Tibial artery (tissue), 4 donors: ENCODE data around the gene TRABD2B.

ENCODE experiments used
- DNase-seq, 2 donors: peaks; one replicate each; pipeline ENCODE4 v3.0.0-alpha.2; 2019
- H3K27ac ChIP-seq, 2 donors: fragments of 200-600 bp; sonication (generic) in 1 of 2; 1 replicate in 1 of 2; 2 replicates in 1 of 2; pipeline ENCODE4 v1.5.1; 2018 to 2019; ENCODE audit warnings: mild to moderate bottlenecking in 1 of 2
- H3K27me3 ChIP-seq, 2 donors: fragments of 200-600 bp; sonication (generic) in 1 of 2; one replicate each; pipeline versions ENCODE4 v1.5.1 to v1.6.0; 2016 to 2019
- H3K36me3 ChIP-seq, 3 donors: fragments of 200-600 bp; sonication (generic) in 2 of 3; one replicate each; pipeline ENCODE4 v1.5.1; 2016 to 2019; ENCODE audit warnings: mild to moderate bottlenecking in 2 of 3
- H3K4me1 ChIP-seq, 4 donors: fragments of 200-600 bp; sonication (generic) in 2 of 4; 1 replicate in 3 of 4; 2 replicates in 1 of 4; pipeline ENCODE4 v1.5.1; 2016 to 2019
- H3K4me3 ChIP-seq, 2 donors: fragments of 200-600 bp; sonication (generic) in 1 of 2; 1 replicate in 1 of 2; 2 replicates in 1 of 2; pipeline ENCODE4 v1.5.1; 2018 to 2019; ENCODE audit warnings: mild to moderate bottlenecking in 2 of 2
- H3K9me3 ChIP-seq, 3 donors: fragments of 200-600 bp; sonication (generic) in 1 of 3; one replicate each; pipeline ENCODE4 v1.5.1; 2016 to 2019
- intact Hi-C: fragments of 100-400 bp; cut with DNase I; formaldehyde crosslinking; loops from one replicate; pipeline ENCODE4 v1.15.0; 2023; ENCODE audit warnings: low total_unique reads
- TF ChIP-seq, protein P1 (sequence below), 2 experiments: fragments of 200-600 bp in 1 of 2; fragments of 450-650 bp in 1 of 2; IDR thresholded peaks; one replicate each; pipeline ENCODE4 v1.5.1; 2017 to 2019; ENCODE audit warnings: antibody characterized with exemption in 2 of 2, mild to moderate bottlenecking in 1 of 2, moderate library complexity in 1 of 2

The TRABD2B gene

DNA sequence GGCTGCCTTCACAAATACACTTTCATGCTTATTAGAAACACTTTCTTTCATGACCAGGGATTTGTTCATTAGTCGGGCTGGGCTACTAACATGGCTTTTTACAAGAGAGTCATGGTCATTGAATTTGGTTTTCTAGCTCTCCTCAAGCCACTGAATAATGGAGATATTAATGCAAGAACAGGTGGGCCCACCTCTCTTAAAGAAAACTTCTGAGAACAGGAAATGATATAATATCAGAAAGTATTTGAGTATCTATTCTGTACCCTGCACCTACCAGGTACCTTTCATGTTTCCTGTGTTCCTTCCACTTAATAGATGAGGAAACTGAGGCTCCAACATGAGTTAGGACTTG is 90.0 kb downstream of the TRABD2B start:
- Histone ChIP-seq H3K27ac (peak overlapping the region; percentile 66 to 72), H3K9me3 (no peaks in the 10 kb centered on the region), H3K27me3 (no peaks in the 10 kb centered on the region), H3K36me3 (no peaks in the 10 kb centered on the region), H3K4me1 (peaks cover 0 to 34% (median 26%) of the 10 kb centered on the region in 4 donors), H3K4me3 (no peak overlapping the region)
- intact Hi-C loops: no loop called here
- TF ChIP-seq, protein P1, sequence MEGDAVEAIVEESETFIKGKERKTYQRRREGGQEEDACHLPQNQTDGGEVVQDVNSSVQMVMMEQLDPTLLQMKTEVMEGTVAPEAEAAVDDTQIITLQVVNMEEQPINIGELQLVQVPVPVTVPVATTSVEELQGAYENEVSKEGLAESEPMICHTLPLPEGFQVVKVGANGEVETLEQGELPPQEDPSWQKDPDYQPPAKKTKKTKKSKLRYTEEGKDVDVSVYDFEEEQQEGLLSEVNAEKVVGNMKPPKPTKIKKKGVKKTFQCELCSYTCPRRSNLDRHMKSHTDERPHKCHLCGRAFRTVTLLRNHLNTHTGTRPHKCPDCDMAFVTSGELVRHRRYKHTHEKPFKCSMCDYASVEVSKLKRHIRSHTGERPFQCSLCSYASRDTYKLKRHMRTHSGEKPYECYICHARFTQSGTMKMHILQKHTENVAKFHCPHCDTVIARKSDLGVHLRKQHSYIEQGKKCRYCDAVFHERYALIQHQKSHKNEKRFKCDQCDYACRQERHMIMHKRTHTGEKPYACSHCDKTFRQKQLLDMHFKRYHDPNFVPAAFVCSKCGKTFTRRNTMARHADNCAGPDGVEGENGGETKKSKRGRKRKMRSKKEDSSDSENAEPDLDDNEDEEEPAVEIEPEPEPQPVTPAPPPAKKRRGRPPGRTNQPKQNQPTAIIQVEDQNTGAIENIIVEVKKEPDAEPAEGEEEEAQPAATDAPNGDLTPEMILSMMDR (IDR thresholded peaks at IDR 0.05): no peak
- no peak for DNase-seq

DNA sequence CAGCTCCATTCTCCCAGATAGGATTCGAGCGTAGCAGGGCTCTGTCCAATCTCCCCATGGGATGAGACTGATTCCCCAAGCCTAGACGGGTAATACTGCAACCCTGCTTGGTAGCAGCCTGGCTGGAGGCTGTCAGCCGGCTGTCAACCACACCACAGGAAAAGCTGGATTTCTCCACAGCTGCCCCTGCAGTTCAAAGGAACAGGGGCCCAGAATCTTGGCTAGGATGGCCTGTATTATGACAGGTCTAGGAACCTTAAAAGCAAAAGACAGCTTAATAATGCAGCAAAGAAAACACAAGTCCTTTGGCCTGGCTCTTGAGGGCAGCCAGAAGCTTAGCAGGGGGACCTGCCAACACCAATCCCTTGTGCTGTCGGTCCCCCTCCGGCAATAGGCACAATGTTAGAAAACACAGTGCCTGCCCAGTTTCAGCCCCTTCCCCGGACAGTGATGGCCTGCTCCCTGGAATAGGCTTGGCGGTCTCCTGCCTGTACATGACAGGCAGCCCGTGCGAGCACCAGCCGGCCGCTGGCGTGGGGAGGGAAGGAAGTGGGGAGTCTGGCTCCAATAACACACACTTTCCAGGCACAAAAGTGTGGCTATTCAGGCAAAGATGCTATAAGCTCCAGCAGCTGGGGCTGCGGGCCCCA is 90.5 kb downstream of the TRABD2B start:
- no peaks in the 10 kb centered on the region for H3K9me3 ChIP-seq
- H3K27me3 ChIP-seq: no peaks in the 10 kb centered on the region
- H3K4me3 ChIP-seq: no peak overlapping the region
- no peak for DNase-seq
- TF ChIP-seq, protein P1 (IDR thresholded peaks at IDR 0.05): no peak
- no peaks in the 10 kb centered on the region for H3K36me3 ChIP-seq
- peak overlapping the region; percentile 66 to 72 for H3K27ac ChIP-seq
- intact Hi-C loops: no loop called here
- H3K4me1 ChIP-seq: peaks cover 0 to 34% (median 26%) of the 10 kb centered on the region in 4 donors

DNA sequence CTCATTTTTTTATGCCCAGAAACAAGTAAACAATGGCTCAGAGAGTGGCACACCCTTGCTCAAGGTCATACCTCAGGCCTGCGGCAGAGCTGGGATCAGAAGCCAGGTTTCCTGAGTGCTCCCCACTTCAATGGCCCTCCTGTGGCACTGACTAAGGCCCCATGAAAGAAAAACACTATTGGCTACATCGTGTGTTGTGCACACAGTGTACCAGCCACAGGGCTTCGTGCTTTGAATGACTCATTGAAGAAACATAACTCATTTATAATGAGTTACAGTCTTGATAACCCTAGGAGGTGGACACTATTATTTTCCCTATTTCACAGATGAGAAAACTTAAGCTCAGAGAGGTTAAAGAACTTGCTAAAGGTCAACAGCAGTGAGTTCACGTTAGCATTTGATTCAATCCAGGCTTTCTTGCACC is 91.2 kb downstream of the TRABD2B start:
- TF ChIP-seq, protein P1 (IDR thresholded peaks at IDR 0.05): peak; percentile 9 to 12
- peak; percentile 33 to 77 for DNase-seq
- Histone ChIP-seq H3K4me3 (no peak overlapping the region), H3K27me3 (no peaks in the 10 kb centered on the region), H3K36me3 (no peaks in the 10 kb centered on the region), H3K4me1 (peaks cover 0 to 34% (median 26%) of the 10 kb centered on the region in 4 donors), H3K27ac (peak overlapping the region; percentile 66 to 72), H3K9me3 (no peaks in the 10 kb centered on the region)
- intact Hi-C loops: no loop called here

DNA sequence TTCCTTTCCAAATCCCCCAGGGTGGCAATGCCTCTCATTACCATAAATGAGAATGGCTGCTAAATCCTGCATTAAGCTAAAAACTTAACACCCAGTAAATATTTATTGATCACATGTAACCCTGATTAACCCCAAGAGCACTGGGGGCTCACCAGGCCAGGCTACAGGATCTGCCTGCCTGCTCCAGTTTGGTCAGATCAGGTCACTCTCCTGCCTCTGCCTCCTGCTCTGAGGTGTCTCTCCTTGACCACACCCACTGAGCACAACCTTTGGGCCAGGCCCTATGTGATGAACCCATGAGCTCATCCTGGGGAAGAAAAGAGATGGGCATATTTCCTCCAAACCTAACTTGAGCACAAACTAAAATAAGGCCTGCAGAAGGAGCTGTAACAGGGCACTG is 93.5 kb downstream of the TRABD2B start:
- no peak for DNase-seq
- H3K27me3 ChIP-seq: no peaks in the 10 kb centered on the region
- H3K36me3 ChIP-seq: no peaks in the 10 kb centered on the region
- H3K4me1 ChIP-seq: peaks cover 0 to 37% (median 26%) of the 10 kb centered on the region in 4 donors
- H3K27ac ChIP-seq: no peak overlapping the region
- TF ChIP-seq, protein P1 (IDR thresholded peaks at IDR 0.05): no peak
- intact Hi-C loops: no loop called here
- H3K4me3 ChIP-seq: no peak overlapping the region
- no peaks in the 10 kb centered on the region for H3K9me3 ChIP-seq

DNA sequence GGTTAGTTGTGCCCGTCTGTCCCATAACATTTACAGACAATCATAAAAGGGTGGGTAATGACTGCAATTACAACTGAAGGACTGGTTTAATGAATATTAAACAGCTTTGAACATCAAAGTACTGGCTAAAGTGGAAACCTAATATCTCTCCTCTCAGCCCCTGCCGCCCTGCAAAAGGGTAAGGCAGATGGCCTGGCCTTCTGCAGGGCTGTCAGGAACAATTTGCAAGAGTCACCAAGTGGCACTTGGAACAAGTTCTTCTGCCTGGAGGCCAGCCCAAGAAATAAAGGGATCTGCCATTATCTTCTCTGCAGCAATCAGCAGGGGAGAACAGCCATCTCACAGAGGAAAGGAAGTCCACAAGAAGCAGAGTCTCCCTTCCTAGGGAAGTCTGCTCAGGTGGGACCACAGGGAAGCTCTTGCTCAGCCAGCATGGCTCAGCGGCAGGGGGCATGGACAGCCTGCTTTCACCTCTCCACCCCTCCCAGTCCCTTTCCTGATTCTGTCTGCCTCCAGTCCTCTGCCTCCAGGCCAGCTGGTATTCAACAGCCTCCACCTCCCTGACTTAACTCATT is 96.1 kb downstream of the TRABD2B start:
- TF ChIP-seq, protein P1 (IDR thresholded peaks at IDR 0.05): no peak
- Histone ChIP-seq H3K4me3 (no peak overlapping the region), H3K27ac (no peak overlapping the region), H3K36me3 (no peaks in the 10 kb centered on the region), H3K4me1 (peaks cover 0 to 37% (median 14%) of the 10 kb centered on the region in 4 donors), H3K9me3 (no peaks in the 10 kb centered on the region), H3K27me3 (no peaks in the 10 kb centered on the region)
- DNase-seq: no peak
- intact Hi-C loops: no loop called here
